ENCODE data around the gene SETBP1.

SETBP1 gene

GRCh38 chr18:44988821-44989587, 308.3 kb downstream of the SETBP1 start:
- no peak for FAIRE-seq

DNA sequence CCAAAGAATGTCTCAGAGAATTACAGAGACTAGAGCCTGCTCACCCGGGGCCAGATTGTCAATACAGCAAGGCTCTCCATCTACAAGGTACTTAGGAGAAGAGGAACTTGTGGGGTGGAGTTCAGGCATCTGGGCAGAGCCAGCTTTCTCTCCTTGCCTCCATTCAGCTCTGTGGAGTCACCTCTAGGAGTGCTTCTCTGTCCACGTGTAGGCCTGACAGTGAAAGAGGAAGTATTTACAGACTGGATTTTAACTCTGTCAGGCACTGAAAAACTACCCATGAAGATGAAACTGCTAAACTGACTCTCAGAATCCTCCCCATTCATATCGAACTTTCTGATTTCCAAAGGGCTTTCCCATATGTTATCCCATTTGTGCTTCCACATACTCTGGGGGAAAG, 315.6 kb downstream of the SETBP1 start:
- FAIRE-seq = no peak

DNA sequence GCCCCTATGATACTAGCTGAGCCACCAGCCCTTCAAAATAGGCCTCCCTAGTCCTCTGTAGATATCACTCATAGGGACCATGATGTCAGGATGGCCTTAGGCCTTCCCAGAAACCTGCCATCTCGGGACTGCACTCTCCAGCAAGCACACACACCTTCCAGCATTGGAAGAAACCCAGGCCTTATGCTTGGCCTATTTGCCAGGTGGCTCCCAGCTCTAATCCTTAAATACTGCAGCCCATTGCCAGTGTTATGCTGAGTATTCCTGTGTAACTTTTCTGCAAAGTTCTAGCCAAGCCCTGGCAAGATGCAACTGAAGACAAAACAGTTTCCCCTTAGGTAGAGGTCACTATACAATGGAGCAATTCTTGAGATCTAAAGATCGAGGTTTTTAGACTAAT, 316.5 kb downstream of the SETBP1 start:
- no peak for FAIRE-seq

DNA sequence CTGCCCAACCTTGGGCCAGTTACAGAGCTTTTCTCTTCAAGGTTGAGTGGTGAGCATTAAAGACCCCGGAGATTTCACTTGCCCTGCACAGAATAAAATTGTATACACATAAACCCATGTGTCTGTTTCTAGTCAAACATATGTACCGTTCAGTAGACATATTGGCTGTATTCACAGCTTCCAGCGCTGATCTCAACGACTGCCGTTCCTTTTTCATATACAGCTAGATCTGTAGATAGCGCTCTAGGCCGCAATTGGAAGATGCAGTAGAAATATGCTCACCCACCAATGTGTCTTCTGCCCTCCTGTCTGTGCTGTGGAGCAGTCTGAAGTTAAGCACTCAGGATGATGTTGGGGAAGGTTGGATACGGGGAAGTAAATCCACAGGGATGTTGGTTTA, 317.7 kb downstream of the SETBP1 start:
- FAIRE-seq = no peak

DNA sequence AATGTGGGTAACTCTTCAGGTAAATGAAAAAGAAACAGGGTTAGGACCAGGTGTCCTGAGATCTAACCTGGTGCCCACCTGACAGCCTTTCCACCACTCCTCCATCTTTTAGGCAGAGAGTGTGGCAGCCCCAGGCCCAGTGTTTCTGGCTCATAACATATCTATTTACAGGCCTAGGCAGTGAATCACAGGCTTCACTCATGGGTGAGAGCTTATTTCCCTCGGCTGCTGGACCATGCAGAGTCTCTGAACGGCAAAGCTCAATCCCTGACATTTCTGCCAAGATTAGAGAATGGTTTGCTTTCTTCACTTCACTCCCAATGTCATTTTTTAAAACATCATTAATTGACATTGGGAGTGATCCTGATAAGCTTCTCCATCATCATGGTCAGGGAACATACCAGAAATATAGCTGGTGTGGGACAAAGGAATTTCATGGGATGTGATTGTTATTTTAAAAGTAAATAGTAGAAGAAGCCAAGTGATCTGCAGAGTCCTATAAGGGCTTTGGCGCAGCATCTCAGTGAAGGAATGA, 323.9 kb downstream of the SETBP1 start:
- FAIRE-seq = no peak

GRCh38 chr18:45006934-45007333, 326.2 kb downstream of the SETBP1 start:
- FAIRE-seq = no peak

DNA sequence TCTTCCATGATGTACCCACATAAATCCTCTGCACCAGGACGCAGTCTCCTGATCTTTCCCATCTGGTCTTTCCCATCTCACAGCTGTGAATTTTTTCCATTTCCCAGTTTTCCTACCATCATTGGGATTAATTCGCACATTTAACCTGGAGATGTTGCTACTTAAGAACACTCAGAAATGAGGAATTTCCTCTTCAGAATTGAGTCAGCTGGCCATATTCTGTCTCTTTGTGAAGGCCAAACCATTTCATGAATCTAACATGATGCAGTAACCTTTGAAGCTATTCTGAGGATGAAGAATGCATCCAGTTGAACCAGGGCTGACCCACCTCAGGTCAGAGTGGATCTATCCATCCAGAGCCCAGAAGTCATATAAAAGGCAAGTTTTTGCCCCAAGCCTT, 326.8 kb downstream of the SETBP1 start:
- no peak for FAIRE-seq

GRCh38 chr18:45008694-45009413, 328.2 kb downstream of the SETBP1 start:
- no peak for FAIRE-seq

DNA sequence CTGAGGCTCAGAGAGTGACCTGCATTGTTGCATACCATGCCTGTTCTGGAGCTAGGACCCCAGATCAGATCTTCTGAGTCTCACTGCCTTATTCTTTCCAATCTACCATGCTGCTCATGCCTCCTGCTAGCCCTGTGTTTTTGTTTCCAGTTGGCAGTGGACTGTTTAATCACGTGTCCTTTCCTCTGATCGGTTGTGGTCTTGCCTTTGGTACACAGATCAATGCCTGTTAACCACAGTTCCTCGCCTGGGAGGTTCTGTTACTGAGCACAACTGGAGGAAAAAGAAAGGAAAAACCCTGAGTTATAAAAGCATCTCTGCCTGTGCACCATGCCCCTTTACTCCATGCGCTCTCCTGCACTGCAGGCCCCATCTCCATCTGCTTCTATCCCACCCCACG, 329.1 kb downstream of the SETBP1 start:
- FAIRE-seq = no peak

- no peak for FAIRE-seq
These were observed 331.6 kb downstream of the SETBP1 start for GRCh38 chr18:45012286-45012685.

- no peak for FAIRE-seq
These were observed 333.4 kb downstream of the SETBP1 start for GRCh38 chr18:45014047-45014501.

DNA sequence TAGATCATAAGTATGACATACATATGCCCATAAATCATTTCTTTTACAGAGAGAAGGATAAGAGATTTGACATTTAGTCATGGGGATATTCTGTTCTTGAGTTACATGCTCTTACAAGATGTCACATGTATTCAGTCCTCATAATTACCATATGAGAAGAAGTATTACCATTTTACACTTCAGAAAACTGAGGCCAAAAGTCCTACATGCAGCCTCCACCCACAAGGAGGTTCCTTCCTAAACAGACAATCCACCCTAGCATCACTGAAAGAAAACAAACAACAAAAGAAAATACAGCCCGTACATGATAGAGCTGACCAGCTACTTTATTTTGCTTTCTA, 335.1 kb downstream of the SETBP1 start:
- FAIRE-seq = no peak

DNA sequence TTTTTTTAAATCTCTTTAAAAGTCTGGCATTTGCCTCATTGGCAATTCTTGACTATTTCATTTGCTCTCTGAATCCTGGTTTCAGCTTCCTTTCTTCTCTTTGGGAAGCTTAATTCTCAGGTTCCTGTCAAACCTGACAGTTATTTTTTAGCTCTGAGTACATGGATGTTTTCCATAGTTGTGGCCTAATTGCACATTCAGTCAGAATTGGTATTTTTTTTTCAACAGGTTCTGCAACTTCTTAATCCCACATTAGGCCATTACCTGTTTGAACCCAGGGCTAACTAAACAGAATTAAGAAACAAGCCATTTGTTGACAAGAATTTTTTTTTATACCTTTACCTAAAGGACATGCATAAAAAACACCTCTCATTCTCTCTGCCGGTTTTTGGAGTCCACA, 338.8 kb downstream of the SETBP1 start:
- FAIRE-seq = no peak

- FAIRE-seq = no peak
These were observed 342.8 kb downstream of the SETBP1 start for GRCh38 chr18:45023519-45023918.

DNA sequence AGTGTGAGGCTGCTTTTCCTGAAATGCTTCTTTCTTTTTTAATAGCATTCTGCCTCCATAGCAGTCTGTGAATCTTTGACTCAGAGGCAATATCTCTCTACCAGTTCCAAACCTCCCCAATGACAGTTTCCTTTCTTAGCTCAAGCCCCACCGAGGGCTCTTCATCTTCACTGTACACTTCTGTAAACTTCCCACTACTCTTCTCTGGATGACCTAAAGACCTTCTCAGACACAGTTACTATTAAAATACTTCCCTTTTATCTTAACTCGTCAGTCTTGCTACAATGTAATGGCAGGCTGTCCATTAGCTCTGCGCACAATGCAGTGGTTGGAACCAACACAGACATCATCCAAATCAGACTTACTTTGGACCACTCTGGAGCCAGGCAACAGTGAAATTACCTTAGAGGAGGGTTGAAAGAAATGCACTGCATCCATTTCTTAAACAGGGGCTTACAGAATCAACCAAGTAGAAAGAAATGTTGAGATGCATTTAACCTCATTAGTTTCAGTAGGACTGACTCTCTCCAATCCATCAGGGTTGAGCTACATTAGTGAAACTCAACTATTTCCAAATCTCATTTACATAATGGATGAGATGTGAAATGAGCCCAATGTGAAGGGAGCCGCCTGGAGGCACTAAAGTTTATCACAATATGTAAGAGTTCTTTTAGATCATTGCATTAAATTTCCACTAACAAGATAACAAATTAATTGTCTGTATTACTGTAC, 343.8 kb downstream of the SETBP1 start:
- no peak for FAIRE-seq

GRCh38 chr18:45025089-45025450, 344.4 kb downstream of the SETBP1 start:
- no peak for FAIRE-seq

DNA sequence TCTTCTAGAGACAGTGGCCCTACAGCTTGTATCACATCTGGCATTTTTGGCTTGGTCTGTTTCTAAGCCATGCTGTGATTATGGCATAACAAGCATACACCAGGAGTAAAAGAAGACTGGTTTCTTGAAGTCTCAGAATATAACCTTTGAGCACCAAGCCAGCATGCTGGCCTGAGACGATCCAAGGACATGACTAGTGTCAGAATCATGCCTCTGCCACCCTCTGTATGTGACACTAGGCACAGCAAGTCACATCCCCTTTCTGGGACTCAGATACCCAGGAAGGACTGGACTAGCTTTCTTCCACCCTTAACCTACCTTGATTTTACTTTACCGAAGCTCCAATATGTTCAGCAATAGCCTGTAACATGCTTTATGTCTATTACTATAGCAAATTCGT, 345.5 kb downstream of the SETBP1 start:
- no peak for FAIRE-seq

DNA sequence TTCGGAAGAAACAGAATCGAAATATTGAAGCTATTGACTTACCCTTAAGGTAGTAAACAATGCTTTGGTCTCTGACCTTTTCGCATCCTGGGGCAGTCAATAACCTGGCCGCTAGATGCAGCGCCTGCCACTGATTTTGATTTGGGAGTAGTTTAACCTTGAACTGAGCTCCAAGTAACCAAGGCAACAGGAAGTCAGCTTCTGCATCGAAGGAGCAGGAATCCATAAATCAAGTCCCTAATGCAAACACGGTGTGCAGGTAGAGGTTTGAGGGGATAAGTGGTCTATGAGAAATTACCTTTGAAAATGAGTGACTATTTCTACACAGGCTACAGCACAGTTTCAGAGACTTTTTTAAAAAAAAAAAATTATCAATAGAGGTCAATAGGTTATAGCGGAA, 353.5 kb downstream of the SETBP1 start:
- no peak for FAIRE-seq

GRCh38 chr18:45037618-45038017, 356.9 kb downstream of the SETBP1 start:
- no peak for FAIRE-seq

- no peak for FAIRE-seq
These were observed 358.7 kb downstream of the SETBP1 start for GRCh38 chr18:45039376-45039775.

GRCh38 chr18:45040879-45041278, 360.2 kb downstream of the SETBP1 start:
- FAIRE-seq = no peak

DNA sequence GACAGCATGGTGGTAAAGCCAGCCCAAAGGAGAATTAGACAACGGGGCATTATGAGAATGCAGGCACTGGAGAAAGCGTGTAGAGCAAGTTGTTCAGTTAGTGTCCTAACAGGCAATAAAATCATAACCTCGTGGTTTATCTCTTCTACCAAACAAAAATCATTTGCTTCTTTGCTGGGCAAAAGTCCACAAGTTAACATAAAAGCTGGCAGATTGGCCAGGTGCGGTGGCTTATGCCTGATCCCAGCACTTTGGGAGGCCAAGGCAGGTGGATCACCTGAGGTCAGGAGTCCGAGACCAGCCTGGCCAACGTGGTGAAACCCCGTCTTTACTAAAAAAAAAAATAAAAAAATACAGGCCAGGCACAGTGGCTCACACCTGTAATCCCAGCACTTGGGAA, 364.1 kb downstream of the SETBP1 start:
- FAIRE-seq = no peak

DNA sequence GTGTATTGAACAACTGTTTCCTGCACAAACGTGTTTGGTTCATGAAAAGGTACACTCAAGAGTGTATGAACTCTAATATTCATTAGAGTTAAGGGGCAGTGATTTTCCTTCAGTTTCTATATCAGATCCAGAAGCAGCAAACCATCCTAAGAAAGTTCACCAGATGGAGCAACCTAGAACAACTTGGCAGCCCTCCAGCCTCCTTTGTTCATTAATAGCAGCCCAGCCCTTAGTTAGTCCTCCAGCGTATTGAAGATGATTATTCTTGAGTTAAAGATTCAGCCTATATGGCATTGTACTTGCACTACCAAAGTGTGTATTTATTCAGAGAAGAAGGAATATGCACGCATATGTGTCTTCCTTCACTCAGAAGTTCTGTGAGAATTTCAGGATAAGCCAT, 365.5 kb downstream of the SETBP1 start:
- FAIRE-seq = no peak

- FAIRE-seq = no peak
These were observed 366.3 kb downstream of the SETBP1 start for GRCh38 chr18:45046961-45047360.
